Sigmoid colon (tissue), 7 donors: ENCODE results near the gene C19orf67. TPM values are rescaled to one million over a fixed set of nuclear protein-coding genes. Genes with fewer than 3 reads are reported as not detected.

ENCODE experiments used
- DNase-seq: peaks from one replicate; pipeline ENCODE4 v3.0.0-alpha.2; 2019
- H3K27ac ChIP-seq, 4 donors: fragments of 200-600 bp; sonication (generic); one replicate each; pipeline ENCODE4 v1.5.1; 2016 to 2019; ENCODE audit warnings: mild to moderate bottlenecking in 1 of 4
- H3K27me3 ChIP-seq, 3 donors: fragments of 200-600 bp; sonication (generic); one replicate each; pipeline ENCODE4 v1.5.1; 2019; ENCODE audit warnings: mild to moderate bottlenecking in 1 of 3
- H3K36me3 ChIP-seq, 4 donors: fragments of 200-600 bp; sonication (generic); one replicate each; pipeline ENCODE4 v1.5.1; 2016 to 2019
- H3K4me1 ChIP-seq, 4 donors: fragments of 200-600 bp; sonication (generic); one replicate each; pipeline ENCODE4 v1.5.1; 2017 to 2019
- H3K4me3 ChIP-seq, 4 donors: fragments of 200-600 bp; sonication (generic); one replicate each; pipeline ENCODE4 v1.5.1; 2017 to 2019; ENCODE audit warnings: mild to moderate bottlenecking in 2 of 4, moderate library complexity in 1 of 4
- H3K9me3 ChIP-seq, 4 donors: fragments of 200-600 bp in 3 of 4; sonication (generic) in 3 of 4; one replicate each; pipeline versions ENCODE4 v1.5.1 to v1.6.1; 2013 to 2019
- EP300 ChIP-seq, 4 donors: sonication (generic); formaldehyde crosslinking; IDR thresholded peaks; one replicate each; pipeline ENCODE4 v1.6.1; 2017; ENCODE audit warnings: antibody characterized with exemption in 4 of 4
- POLR2A ChIP-seq, 2 donors: fragments of 450-650 bp; IDR thresholded peaks; one replicate each; pipeline ENCODE4 v1.6.1; 2016; ENCODE audit warnings: antibody characterized with exemption in 2 of 2, mild to moderate bottlenecking in 2 of 2, moderate library complexity in 2 of 2
- POLR2AphosphoS5 ChIP-seq, 4 donors: sonication (generic); formaldehyde crosslinking; IDR thresholded peaks; one replicate each; pipeline ENCODE4 v1.6.1; 2017; ENCODE audit warnings: antibody characterized with exemption in 4 of 4
- WGBS, 2 donors: extraction: QIAGEN DNeasy Blood & Tissue Kit; methylation state at CpG; one replicate each; pipeline ENCODE4 v1.1.7; 2013; 5-methylcytosine and 5-hydroxymethylcytosine counted together
- intact Hi-C: fragments of 100-400 bp; cut with DNase I; formaldehyde crosslinking; loops from one replicate; pipeline ENCODE4 v1.15.1; 2023
- polyA plus RNA-seq, 3 donors: library from polyadenylated mRNA; stranded (reverse); fragments of 200-250 nt; gene quantifications; one replicate each; pipeline ENCODE4 v1.2.3, GENCODE V29; 2013
- total RNA-seq, 4 donors: library from RNA; depleted of rRNA; stranded (reverse); fragments of >200 nt; gene quantifications; one replicate each; pipeline ENCODE4 v1.1.0, GENCODE V29; 2016
- TF ChIP-seq, protein P1 (sequence below), 4 experiments: fragments of 450-650 bp in 3 of 4; fragments of 200-600 bp in 1 of 4; IDR thresholded peaks; one replicate each; pipeline ENCODE4 v1.5.1; 2016 to 2019; ENCODE audit warnings: antibody characterized with exemption in 4 of 4, mild to moderate bottlenecking in 3 of 4, moderate library complexity in 2 of 4
- donor health status: healthy with polysubstance abuse.
- donor health status: Bipolar disorder and iron deficiency.
- donor health status: healthy.

The C19orf67 gene
- total and polyA plus RNA-seq, 7 donors, result 0.06 TPM; not detected in 6

DNA sequence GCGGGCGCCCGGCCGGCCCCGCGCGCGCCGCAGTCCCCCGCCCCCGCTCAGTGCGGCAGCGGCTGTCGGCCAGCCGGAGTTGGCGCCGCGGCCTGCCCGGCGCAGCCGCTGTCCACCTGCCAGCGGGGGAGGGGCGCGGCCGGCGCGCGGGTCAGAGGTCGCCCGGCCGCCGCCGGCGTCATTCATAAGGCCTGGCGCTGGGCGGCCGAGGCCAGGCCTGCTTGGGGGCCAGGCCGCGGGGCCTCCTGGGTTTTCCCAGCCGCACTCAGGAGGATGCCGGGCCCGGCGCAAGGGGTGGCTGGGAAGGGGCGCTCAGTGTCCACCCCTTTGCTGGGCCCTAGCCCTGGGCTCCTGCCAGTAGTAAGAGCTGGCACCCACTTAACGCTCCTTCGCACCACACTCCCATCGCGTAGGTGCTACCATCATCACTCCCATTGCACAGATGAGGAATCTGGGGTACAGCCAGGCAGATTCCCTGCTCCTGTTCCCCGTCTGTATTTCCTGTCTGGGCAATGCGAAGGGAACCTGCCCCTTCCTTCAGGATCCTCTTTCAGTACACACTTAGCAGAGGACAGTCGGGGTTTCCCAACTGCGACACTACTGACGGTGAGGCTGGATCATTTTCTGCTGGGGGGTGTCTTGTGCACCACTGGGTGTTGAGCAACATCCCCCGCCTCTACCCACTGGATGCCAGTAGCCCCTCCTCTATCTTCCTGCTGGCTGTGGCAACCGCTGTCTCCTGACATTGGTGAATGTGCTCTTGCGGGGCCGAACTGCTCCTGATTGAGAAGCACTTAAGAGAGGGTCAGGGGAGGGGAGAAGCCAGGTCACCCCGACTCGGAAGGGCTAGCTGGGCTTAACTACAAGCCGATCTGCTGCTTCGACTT, 32.8 kb upstream of the C19orf67 start:
- H3K27me3 ChIP-seq, result no peaks in the 10 kb centered on the region
- intact Hi-C loops, result loop anchor here (2.0 kb wide), 1 partner anchor 18 kb away; the partner anchor contains the start of gene ASF1B
- TF ChIP-seq POLR2A (IDR thresholded peaks at IDR 0.05) (peak; percentile 32 to 48), POLR2AphosphoS5 (IDR thresholded peaks at IDR 0.05) (peak; percentile 65 to 83 (median 77)), EP300 (IDR thresholded peaks at IDR 0.05) (peak in 2 of 4 donors; percentile 30 to 52)
- TF ChIP-seq, protein P1, sequence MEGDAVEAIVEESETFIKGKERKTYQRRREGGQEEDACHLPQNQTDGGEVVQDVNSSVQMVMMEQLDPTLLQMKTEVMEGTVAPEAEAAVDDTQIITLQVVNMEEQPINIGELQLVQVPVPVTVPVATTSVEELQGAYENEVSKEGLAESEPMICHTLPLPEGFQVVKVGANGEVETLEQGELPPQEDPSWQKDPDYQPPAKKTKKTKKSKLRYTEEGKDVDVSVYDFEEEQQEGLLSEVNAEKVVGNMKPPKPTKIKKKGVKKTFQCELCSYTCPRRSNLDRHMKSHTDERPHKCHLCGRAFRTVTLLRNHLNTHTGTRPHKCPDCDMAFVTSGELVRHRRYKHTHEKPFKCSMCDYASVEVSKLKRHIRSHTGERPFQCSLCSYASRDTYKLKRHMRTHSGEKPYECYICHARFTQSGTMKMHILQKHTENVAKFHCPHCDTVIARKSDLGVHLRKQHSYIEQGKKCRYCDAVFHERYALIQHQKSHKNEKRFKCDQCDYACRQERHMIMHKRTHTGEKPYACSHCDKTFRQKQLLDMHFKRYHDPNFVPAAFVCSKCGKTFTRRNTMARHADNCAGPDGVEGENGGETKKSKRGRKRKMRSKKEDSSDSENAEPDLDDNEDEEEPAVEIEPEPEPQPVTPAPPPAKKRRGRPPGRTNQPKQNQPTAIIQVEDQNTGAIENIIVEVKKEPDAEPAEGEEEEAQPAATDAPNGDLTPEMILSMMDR (IDR thresholded peaks at IDR 0.05), result no peak
- WGBS, 2 donors, result 4 to 5% methylated on average over 61 of the region's 61 CpGs
- DNase-seq, result peak; percentile 97
- peaks cover 0 to 55% (median 52%) of the 10 kb centered on the region in 4 donors for H3K4me1 ChIP-seq
- H3K9me3 ChIP-seq, result no peaks in the 10 kb centered on the region
- H3K27ac ChIP-seq, result peak overlapping the region; percentile 97 to 100 (median 100)
- no peaks in the 10 kb centered on the region for H3K36me3 ChIP-seq
- H3K4me3 ChIP-seq, result peak overlapping the region; percentile 43 to 68 (median 62)

DNA sequence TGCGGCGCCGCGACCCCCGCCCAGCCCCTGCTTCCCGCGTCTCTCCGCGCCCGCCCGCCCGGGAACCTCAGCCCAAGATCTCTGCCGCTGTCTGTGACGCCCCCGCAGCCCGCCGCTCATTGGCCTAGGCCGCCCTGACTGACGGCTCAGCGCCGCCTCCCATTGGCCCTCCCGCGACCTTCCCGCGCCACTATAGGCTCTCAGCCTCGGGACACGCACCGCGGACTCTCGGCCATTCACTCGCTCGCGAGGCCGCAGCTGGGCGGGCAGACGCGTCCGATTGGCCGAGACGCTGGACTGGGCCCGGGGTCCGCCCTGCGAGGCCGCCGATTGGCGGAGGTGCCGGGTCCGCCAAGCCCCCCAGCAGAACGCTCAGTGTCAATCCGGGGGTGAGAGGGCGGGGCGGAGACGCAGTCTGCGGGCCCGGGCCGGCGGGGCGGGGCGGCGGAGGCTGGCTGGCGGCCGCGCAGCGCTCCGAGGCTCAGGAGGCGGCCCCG, 32.1 kb upstream of the C19orf67 start, which contains the start of gene PRKACA:
TSS of gene PRKACA (minus strand) at position 95 of the 497 bp plus-strand sequence. CDS start 215 bp downstream, outside the sequence.
- Histone ChIP-seq H3K4me1 (peaks cover 0 to 62% (median 59%) of the 10 kb centered on the region in 4 donors), H3K9me3 (no peaks in the 10 kb centered on the region), H3K4me3 (peak within 1 kb of the TSS; percentile 72 to 99 (median 98)), H3K36me3 (no peaks in the 10 kb centered on the region), H3K27me3 (no peaks in the 10 kb centered on the region), H3K27ac (peak within 1 kb of the TSS; percentile 97 to 100 (median 100))
- WGBS, 2 donors, result 0% methylated on average over 67 of the region's 67 CpGs
- peak; percentile 100 for DNase-seq
- peak; percentile 79 to 91 (median 83) for TF ChIP-seq POLR2AphosphoS5 (IDR thresholded peaks at IDR 0.05)
- TF ChIP-seq, protein P1 (IDR thresholded peaks at IDR 0.05), result no peak
- no peak for TF ChIP-seq EP300 (IDR thresholded peaks at IDR 0.05)
- TF ChIP-seq POLR2A (IDR thresholded peaks at IDR 0.05), result peak in 1 of 2 donors; percentile 17
- intact Hi-C loops, result loop anchor here (2.0 kb wide), 1 partner anchor 19 kb away; the partner anchor contains the start of gene ASF1B

DNA sequence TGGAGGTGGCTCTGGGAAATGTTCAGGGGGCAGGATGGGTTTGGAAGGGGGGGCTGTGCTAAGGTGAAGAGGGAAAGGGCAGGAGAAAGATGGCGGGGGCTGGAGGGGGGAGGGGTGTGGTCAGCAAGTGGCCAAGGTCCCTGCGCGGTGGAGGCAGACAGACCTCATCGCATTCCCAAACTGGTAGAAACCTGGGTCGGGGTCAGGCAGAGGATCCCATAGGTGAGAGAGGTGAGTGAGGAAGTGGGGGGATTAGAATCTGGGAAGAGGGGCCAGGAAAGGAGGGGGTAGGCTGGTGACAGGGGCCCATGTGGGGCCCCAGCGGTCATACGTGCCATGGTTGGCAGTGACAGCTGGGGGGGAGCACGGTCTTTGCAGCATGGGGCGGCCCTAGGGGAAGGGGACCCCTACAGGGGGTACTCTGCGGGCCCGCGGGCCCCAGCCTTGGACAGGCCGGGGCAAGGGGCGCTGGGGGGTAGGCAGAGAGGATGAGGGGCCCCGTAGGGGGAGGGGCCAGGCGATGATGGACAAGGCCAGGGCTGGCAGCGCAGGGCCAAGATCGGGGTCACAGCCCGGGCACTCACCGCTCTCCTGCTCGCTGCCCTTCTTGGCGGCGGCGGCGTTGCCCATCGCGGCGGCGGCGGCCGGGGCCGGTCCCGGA, 31.5 kb upstream of the C19orf67 start:
- intact Hi-C loops, result no loop called here
- no peaks in the 10 kb centered on the region for H3K9me3 ChIP-seq
- H3K4me1 ChIP-seq, result peaks cover 0 to 69% (median 66%) of the 10 kb centered on the region in 4 donors
- peak overlapping the region; percentile 72 to 99 (median 98) for H3K4me3 ChIP-seq
- TF ChIP-seq POLR2AphosphoS5 (IDR thresholded peaks at IDR 0.05), result no peak
- no peak for TF ChIP-seq EP300 (IDR thresholded peaks at IDR 0.05)
- no peak for TF ChIP-seq POLR2A (IDR thresholded peaks at IDR 0.05)
- TF ChIP-seq, protein P1 (IDR thresholded peaks at IDR 0.05), result no peak
- H3K27me3 ChIP-seq, result no peaks in the 10 kb centered on the region
- H3K27ac ChIP-seq, result peak overlapping the region; percentile 87 to 100 (median 96)
- DNase-seq, result peak; percentile 82
- WGBS, 2 donors, result 1% methylated on average over 33 of the region's 33 CpGs
- no peaks in the 10 kb centered on the region for H3K36me3 ChIP-seq

DNA sequence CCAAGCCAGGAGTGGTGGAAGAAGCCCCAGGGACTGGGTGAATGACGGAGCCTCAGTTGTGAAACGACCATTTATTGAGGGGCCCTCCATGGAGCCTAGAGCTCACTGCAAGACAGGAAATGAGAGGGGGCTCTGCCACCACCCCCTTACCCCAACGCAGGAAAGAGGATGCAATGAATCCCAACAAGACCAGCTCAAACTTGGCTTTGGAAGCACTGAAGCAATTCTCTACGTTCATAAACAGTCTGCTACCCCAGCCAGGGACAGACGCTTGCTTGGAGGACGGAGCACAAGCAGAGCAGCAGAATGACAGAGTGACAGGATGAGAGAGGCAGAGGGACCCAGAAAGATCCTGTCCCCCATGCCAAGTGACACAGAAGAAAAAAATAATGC, 30.9 kb upstream of the C19orf67 start:
- no peak for TF ChIP-seq POLR2A (IDR thresholded peaks at IDR 0.05)
- TF ChIP-seq, protein P1 (IDR thresholded peaks at IDR 0.05), result no peak
- no peak for TF ChIP-seq POLR2AphosphoS5 (IDR thresholded peaks at IDR 0.05)
- no peak for TF ChIP-seq EP300 (IDR thresholded peaks at IDR 0.05)
- Histone ChIP-seq H3K36me3 (no peaks in the 10 kb centered on the region), H3K27ac (peak overlapping the region; percentile 87 to 100 (median 96)), H3K27me3 (no peaks in the 10 kb centered on the region), H3K4me3 (peak overlapping the region; percentile 72 to 99 (median 98)), H3K4me1 (peaks cover 0 to 74% (median 71%) of the 10 kb centered on the region in 4 donors), H3K9me3 (no peaks in the 10 kb centered on the region)
- intact Hi-C loops, result no loop called here
- DNase-seq, result no peak
- 24% methylated on average over 6 of the region's 6 CpGs for WGBS, 2 donors
